HFFc6 (cell line): ENCODE results near the gene SNRNP25. TPM values are rescaled to one million over a fixed set of nuclear protein-coding genes. Genes with fewer than 3 reads are reported as not detected.

Experiments used
- DNase-seq: peaks from one replicate; pipeline ENCODE4 v3.0.0-alpha.2; 2018
- H3K27ac Mint-ChIP-seq: 2 replicates; pipeline ENCODE4 v1.8.0; 2020; ENCODE audit warnings: mild to moderate bottlenecking, mixed read lengths
- H3K27me3 Mint-ChIP-seq: 2 replicates; pipeline ENCODE4 v1.8.0; 2021; ENCODE audit warnings: mild to moderate bottlenecking, moderate library complexity, mixed read lengths; ENCODE audit not compliant: insufficient read depth
- H3K36me3 Mint-ChIP-seq: 2 replicates; pipeline ENCODE4 v1.8.0; 2021; ENCODE audit warnings: low read depth, mixed read lengths
- H3K4me1 Mint-ChIP-seq: 2 replicates; pipeline ENCODE4 v1.8.0; 2020; ENCODE audit warnings: low read depth, mixed read lengths
- H3K4me3 Mint-ChIP-seq: 2 replicates; pipeline ENCODE4 v1.8.0; 2020; ENCODE audit warnings: mild to moderate bottlenecking, moderate library complexity, mixed read lengths
- H3K9me3 Mint-ChIP-seq: 2 replicates; pipeline ENCODE4 v1.8.0; 2020; ENCODE audit warnings: mild to moderate bottlenecking, mixed read lengths
- CTCF ChIP-seq: fragments of 200-600 bp; sonication (generic); IDR thresholded peaks from 2 replicates; pipeline ENCODE4 v1.5.0; 2021; ENCODE audit warnings: antibody characterized with exemption, mild to moderate bottlenecking
- total RNA-seq, 6 experiments: library from RNA; stranded (reverse); fragmentation: NEBNext Ultra II Directional; extraction: Animal tissue kit (Norgen Biotek cat#: 25700); gene quantifications; 2 replicates in 1 of 6; 3 replicates in 5 of 6; pipeline ENCODE4 v1.2.3, GENCODE V29; 2021

The SNRNP25 gene
- total RNA-seq, 6 experiments from 2014 or later, result 40.3 to 53.1 (median 44.0) TPM

- H3K4me1 Mint-ChIP-seq, result peaks cover 22% of the 10 kb centered on the region
- peaks cover 12% of the 10 kb centered on the region for H3K36me3 Mint-ChIP-seq
- no peak overlapping the region for H3K27ac Mint-ChIP-seq
- H3K27me3 Mint-ChIP-seq, result no peaks in the 10 kb centered on the region; the same call in none of the 2 replicates
- no peak overlapping the region for H3K4me3 Mint-ChIP-seq
- H3K9me3 Mint-ChIP-seq, result no peaks in the 10 kb centered on the region
- no peak for DNase-seq
- no peak for TF ChIP-seq CTCF
Measured at GRCh38 chr16:62968-63391, 9.4 kb downstream of the SNRNP25 start.

- TF ChIP-seq CTCF, result no peak
- no peak overlapping the region for H3K4me3 Mint-ChIP-seq
- H3K9me3 Mint-ChIP-seq, result no peaks in the 10 kb centered on the region
- H3K27me3 Mint-ChIP-seq, result no peaks in the 10 kb centered on the region; the same call in none of the 2 replicates
- peaks cover 8% of the 10 kb centered on the region for H3K36me3 Mint-ChIP-seq
- no peak overlapping the region for H3K27ac Mint-ChIP-seq
- no peak for DNase-seq
- H3K4me1 Mint-ChIP-seq, result peaks cover 23% of the 10 kb centered on the region
Measured at GRCh38 chr16:63466-63865, 9.8 kb downstream of the SNRNP25 start.

- no peak for DNase-seq
- H3K4me3 Mint-ChIP-seq, result no peak overlapping the region
- TF ChIP-seq CTCF, result no peak
- peaks cover 7% of the 10 kb centered on the region; the same call in 1 of the 2 replicates for H3K36me3 Mint-ChIP-seq
- no peaks in the 10 kb centered on the region for H3K9me3 Mint-ChIP-seq
- peaks cover 31% of the 10 kb centered on the region for H3K4me1 Mint-ChIP-seq
- H3K27me3 Mint-ChIP-seq, result no peaks in the 10 kb centered on the region; the same call in none of the 2 replicates
- H3K27ac Mint-ChIP-seq, result peak overlapping the region; percentile 51; the same call in 1 of the 2 replicates
Measured at GRCh38 chr16:63998-64913, 10.6 kb downstream of the SNRNP25 start.

- H3K4me3 Mint-ChIP-seq, result no peak overlapping the region
- no peaks in the 10 kb centered on the region; the same call in none of the 2 replicates for H3K27me3 Mint-ChIP-seq
- no peak for TF ChIP-seq CTCF
- no peak overlapping the region for H3K27ac Mint-ChIP-seq
- peaks cover 7% of the 10 kb centered on the region; the same call in 1 of the 2 replicates for H3K36me3 Mint-ChIP-seq
- DNase-seq, result no peak
- H3K4me1 Mint-ChIP-seq, result peaks cover 37% of the 10 kb centered on the region
- no peaks in the 10 kb centered on the region for H3K9me3 Mint-ChIP-seq
Measured at GRCh38 chr16:64914-65255, 11.3 kb downstream of the SNRNP25 start.

GRCh38 chr16:65745-66144, 12.1 kb downstream of the SNRNP25 start:
- Mint-ChIP-seq H3K27me3 (no peaks in the 10 kb centered on the region; the same call in none of the 2 replicates), H3K4me3 (no peak overlapping the region), H3K27ac (peak overlapping the region; percentile 65), H3K36me3 (peaks cover 2% of the 10 kb centered on the region; the same call in 1 of the 2 replicates), H3K4me1 (peaks cover 42% of the 10 kb centered on the region), H3K9me3 (no peaks in the 10 kb centered on the region)
- peak; percentile 73 for DNase-seq
- TF ChIP-seq CTCF, result peak; percentile 99
